CD4-positive, alpha-beta T cell treated with Interleukin-2 at 100 ng/mL for 4 hours (primary cell): ENCODE results near the gene NPAS3.

Source experiments
- DNase-seq: peaks from one replicate; pipeline ENCODE4 v3.0.0-alpha.2; 2020; ENCODE audit warnings: low spot score

Gene NPAS3

GRCh38 chr14:32938719-32939253 is at the start of gene NPAS3:
Gene NPAS3 (plus strand): TSS chr14:32938879.
- DNase-seq: no peak

GRCh38 chr14:32896979-32897697 is 41.5 kb upstream of the NPAS3 start:
- DNase-seq: no peak

GRCh38 chr14:32897698-32898064 is 41.0 kb upstream of the NPAS3 start:
- DNase-seq: no peak

GRCh38 chr14:32898876-32899275 is 39.8 kb upstream of the NPAS3 start:
- DNase-seq: no peak

- no peak for DNase-seq
These were observed 38.1 kb upstream of the NPAS3 start for GRCh38 chr14:32900547-32900946.

- DNase-seq: no peak
These were observed 33.7 kb upstream of the NPAS3 start for GRCh38 chr14:32905013-32905412.

GRCh38 chr14:32906672-32907071 is 32.0 kb upstream of the NPAS3 start:
- DNase-seq: no peak

GRCh38 chr14:32908196-32909084 is 30.2 kb upstream of the NPAS3 start:
- no peak for DNase-seq

- DNase-seq: no peak
These were observed 25.0 kb upstream of the NPAS3 start for GRCh38 chr14:32913725-32914124.

- no peak for DNase-seq
These were observed 24.3 kb upstream of the NPAS3 start for GRCh38 chr14:32914391-32914790.

- DNase-seq: no peak
These were observed 17.9 kb upstream of the NPAS3 start for GRCh38 chr14:32920696-32921276.

- no peak for DNase-seq
These were observed 13.2 kb upstream of the NPAS3 start for GRCh38 chr14:32925439-32925838.

- DNase-seq: no peak
These were observed 6.3 kb upstream of the NPAS3 start for GRCh38 chr14:32932302-32932913.

- DNase-seq: no peak
These were observed 5.6 kb upstream of the NPAS3 start for GRCh38 chr14:32932914-32933628.

GRCh38 chr14:32933629-32934072 is 5.0 kb upstream of the NPAS3 start:
- DNase-seq: no peak

- DNase-seq: no peak
These were observed 4.4 kb upstream of the NPAS3 start for GRCh38 chr14:32934073-32934880.

- no peak for DNase-seq
These were observed 3.6 kb upstream of the NPAS3 start for GRCh38 chr14:32934881-32935633.

- DNase-seq: no peak
These were observed 781 bp downstream of the NPAS3 start for GRCh38 chr14:32939254-32940065.

GRCh38 chr14:32940066-32940651 is 1.5 kb downstream of the NPAS3 start:
- DNase-seq: no peak
